NB4 (cell line): ENCODE data around the gene SLC29A3.

Experiments used
- CTCF ChIP-seq: IDR thresholded peaks from one replicate; pipeline ENCODE4 v1.5.1; 2012; ENCODE audit warnings: low read depth, low read length
- POLR2A ChIP-seq: IDR thresholded peaks from 2 replicates; pipeline ENCODE4 v1.6.1; 2011; ENCODE audit warnings: mild to moderate bottlenecking; ENCODE audit not compliant: insufficient read length; ENCODE audit errors: extremely low read depth

GRCh38 chr10:71281646-71282322, 37.3 kb upstream of the SLC29A3 start:
- TF ChIP-seq POLR2A (no peak), CTCF (no peak)
